A172 (cell line): ENCODE measurements around the gene MEAK7. TPM values are rescaled to one million over a fixed set of nuclear protein-coding genes. Genes with fewer than 3 reads are reported as not detected.
"Not testable (repeated sequence)": the region's sequence is repeated elsewhere in the genome, so short reads cannot be mapped to it uniquely, and the experiment has no call there.

Source experiments
- DNase-seq: peaks from one replicate; pipeline ENCODE4 v3.0.0-alpha.2; 2015; ENCODE audit warnings: low spot score
- total RNA-seq: library from RNA; depleted of rRNA; stranded (reverse); fragments of >200 nt; shearing (Covaris generic); gene quantifications from 2 replicates; pipeline ENCODE4 v1.2.3, GENCODE V29; 2014

The MEAK7 gene
- total RNA-seq, 1 experiment from 2014 or later = 28.4 TPM

- DNase-seq = no peak
Observed at GRCh38 chr16:84534815-84535214, 30.4 kb upstream of the MEAK7 start.

GRCh38 chr16:84532855-84533486, 28.5 kb upstream of the MEAK7 start:
- DNase-seq = peak; percentile 44

GRCh38 chr16:84532291-84532724, 27.8 kb upstream of the MEAK7 start:
- DNase-seq = peak; percentile 98

GRCh38 chr16:84531671-84532111, 27.2 kb upstream of the MEAK7 start:
- no peak for DNase-seq

GRCh38 chr16:84530590-84530989, 26.1 kb upstream of the MEAK7 start:
- no peak for DNase-seq

- DNase-seq = no peak
Observed at GRCh38 chr16:84529607-84530006, 25.1 kb upstream of the MEAK7 start.

GRCh38 chr16:84528322-84528721, 23.9 kb upstream of the MEAK7 start:
- no peak for DNase-seq

GRCh38 chr16:84527532-84528269, 23.2 kb upstream of the MEAK7 start:
- no peak for DNase-seq

GRCh38 chr16:84526794-84527531, 22.5 kb upstream of the MEAK7 start:
- no peak for DNase-seq

- not testable (repeated sequence) for DNase-seq
Observed at GRCh38 chr16:84524941-84525581, 20.6 kb upstream of the MEAK7 start.

- DNase-seq = no peak
Observed at GRCh38 chr16:84524346-84524920, 20.0 kb upstream of the MEAK7 start.

- no peak for DNase-seq
Observed at GRCh38 chr16:84521497-84521770, 17.0 kb upstream of the MEAK7 start.

GRCh38 chr16:84520725-84521496, 16.5 kb upstream of the MEAK7 start:
- DNase-seq = no peak

- DNase-seq = no peak
Observed at GRCh38 chr16:84519855-84520254, 15.4 kb upstream of the MEAK7 start.

GRCh38 chr16:84518804-84519341, 14.4 kb upstream of the MEAK7 start:
- DNase-seq = no peak

GRCh38 chr16:84518220-84518619, 13.8 kb upstream of the MEAK7 start:
- peak; percentile 82 for DNase-seq

GRCh38 chr16:84517366-84517765, 12.9 kb upstream of the MEAK7 start:
- no peak for DNase-seq

GRCh38 chr16:84514874-84515835, 10.7 kb upstream of the MEAK7 start:
- DNase-seq = no peak

GRCh38 chr16:84514295-84514873, 9.9 kb upstream of the MEAK7 start:
- DNase-seq = no peak
